ENCODE results near the gene IL20RA. TPM values are rescaled to one million over a fixed set of nuclear protein-coding genes. Genes with fewer than 3 reads are reported as not detected.
A peak's percentile ranks its signal among the peaks of the same experiment; 100 is the strongest.

IL20RA gene, protein sequence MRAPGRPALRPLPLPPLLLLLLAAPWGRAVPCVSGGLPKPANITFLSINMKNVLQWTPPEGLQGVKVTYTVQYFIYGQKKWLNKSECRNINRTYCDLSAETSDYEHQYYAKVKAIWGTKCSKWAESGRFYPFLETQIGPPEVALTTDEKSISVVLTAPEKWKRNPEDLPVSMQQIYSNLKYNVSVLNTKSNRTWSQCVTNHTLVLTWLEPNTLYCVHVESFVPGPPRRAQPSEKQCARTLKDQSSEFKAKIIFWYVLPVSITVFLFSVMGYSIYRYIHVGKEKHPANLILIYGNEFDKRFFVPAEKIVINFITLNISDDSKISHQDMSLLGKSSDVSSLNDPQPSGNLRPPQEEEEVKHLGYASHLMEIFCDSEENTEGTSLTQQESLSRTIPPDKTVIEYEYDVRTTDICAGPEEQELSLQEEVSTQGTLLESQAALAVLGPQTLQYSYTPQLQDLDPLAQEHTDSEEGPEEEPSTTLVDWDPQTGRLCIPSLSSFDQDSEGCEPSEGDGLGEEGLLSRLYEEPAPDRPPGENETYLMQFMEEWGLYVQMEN
- polyA plus RNA-seq (2011; rRNA removed) = 0.09 TPM in 1 of 2 replicates, not detected in the other
- polyA minus RNA-seq (2011; rRNA and poly(A)+ RNA removed) = not detected in 2 replicates

DNA sequence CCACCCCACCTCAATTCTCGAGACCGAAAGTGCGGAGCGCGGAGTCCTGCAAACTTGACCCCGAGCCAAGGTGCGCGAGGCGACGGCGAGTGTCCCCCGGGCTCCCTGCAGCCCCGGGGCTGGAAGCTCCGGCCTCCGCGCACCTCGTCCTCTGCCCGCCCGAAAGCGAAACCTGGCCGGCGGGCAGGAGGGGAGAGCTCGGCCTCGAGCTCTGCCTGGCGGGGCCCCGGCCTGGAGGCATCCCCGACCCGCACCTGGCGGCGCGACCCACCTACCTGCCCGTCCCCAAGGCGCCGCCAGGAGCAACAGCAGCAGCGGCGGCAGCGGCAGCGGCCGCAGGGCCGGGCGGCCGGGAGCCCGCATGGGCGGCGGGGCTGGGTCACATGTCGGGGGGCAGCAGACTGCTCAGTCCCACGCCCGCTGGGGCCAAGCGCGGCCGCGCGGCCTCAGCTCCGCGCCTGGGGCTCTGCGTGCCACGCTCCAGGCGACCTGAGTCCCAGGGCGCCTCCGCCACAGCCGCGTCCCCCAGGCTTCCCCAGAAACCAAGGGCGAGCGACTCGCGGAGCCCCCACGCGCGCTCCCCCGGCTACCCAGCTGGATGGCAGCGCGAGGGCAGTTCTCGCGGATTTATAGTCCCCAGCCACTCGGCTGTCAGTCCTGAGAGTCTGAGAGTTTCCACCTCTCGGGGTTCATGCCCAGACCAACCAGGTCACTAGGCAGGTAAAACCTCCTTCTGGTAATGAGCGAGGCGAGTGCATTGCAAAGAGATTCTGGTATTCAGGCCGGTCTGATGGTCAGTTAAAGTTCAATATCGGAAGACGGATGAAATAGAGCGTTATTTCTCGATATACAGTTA is at the start of gene IL20RA:
Gene IL20RA (minus strand): TSS at position 600 of the 856 bp plus-strand sequence. CDS start 237 bp downstream, at position 363.
- POLR2A ChIA-PET = no interaction called here
- H3K4me3 ChIP-seq (ENCODE audit: low read depth, low read length) = peak within 1 kb of the TSS; percentile 71
- no peak for DNase-seq (ENCODE audit: low read depth, low spot score)
- CTCF ChIA-PET = interaction anchor here (0.7 to 1.6 kb wide), 3 partner anchors 50 to 403 kb away, joined by 3 to 8 read pairs (median 6); no protein-coding TSS in a partner anchor
- TF ChIP-seq, protein P1, sequence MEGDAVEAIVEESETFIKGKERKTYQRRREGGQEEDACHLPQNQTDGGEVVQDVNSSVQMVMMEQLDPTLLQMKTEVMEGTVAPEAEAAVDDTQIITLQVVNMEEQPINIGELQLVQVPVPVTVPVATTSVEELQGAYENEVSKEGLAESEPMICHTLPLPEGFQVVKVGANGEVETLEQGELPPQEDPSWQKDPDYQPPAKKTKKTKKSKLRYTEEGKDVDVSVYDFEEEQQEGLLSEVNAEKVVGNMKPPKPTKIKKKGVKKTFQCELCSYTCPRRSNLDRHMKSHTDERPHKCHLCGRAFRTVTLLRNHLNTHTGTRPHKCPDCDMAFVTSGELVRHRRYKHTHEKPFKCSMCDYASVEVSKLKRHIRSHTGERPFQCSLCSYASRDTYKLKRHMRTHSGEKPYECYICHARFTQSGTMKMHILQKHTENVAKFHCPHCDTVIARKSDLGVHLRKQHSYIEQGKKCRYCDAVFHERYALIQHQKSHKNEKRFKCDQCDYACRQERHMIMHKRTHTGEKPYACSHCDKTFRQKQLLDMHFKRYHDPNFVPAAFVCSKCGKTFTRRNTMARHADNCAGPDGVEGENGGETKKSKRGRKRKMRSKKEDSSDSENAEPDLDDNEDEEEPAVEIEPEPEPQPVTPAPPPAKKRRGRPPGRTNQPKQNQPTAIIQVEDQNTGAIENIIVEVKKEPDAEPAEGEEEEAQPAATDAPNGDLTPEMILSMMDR (IDR thresholded peaks at IDR 0.05; ENCODE audit: low read depth, low read length) = no peak
- no peaks in the 10 kb centered on the region for H3K9me3 ChIP-seq (ENCODE audit: control insufficient read depth, insufficient read depth, low read length)
- H3K27ac ChIP-seq (ENCODE audit: low read depth, low read length) = no peak within 1 kb of the TSS
- H3K27me3 ChIP-seq (ENCODE audit: control insufficient read depth, insufficient read depth, low read length) = peaks cover 20% of the 10 kb centered on the region

DNA sequence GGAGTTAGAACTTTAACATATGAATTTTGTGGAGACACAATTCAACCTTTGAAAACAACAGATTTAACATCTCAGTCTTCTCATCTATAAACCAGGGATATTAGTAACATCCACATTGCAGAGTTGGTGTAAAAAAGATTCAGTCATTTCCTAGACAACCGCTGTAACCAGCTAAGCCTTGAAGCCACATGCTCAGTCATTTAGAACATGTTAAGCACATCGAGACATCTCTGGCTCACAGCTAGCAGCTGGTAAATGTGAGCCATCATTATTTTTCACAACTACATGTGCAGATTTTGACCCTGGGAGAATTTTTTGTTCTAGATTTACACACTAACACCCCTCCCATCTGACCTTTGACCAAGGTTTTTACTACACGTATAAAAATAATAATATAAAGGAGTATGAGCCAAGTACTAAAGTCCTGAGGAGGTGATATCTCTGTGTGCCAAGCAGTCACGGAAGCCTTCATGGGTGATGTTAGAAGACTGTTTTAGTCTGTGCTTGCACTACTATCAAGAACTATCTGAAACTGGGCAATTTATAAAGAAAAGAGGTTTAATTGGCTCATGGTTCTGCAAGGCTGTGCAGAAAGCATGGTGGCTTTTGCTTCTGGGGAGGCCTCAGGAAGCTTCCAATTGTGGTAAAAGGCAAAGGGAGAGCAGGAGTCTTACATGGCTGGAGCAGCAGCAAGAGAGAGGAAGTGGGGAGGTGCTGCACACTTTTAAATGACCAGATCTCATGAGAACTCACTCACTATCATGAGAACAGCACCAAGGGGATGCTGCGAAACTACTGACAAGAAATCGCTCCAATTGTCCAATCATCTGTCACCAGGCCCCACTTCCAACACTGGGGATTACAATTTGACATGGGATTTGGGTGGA is 48.7 kb upstream of the IL20RA start:
- CTCF ChIA-PET = interaction anchor here (0.6 to 5.0 kb wide), 54 partner anchors 8 to 1013 kb away, joined by 3 to 84 read pairs (median 3); partner anchors contain the start of genes IL20RA and PERP
- Histone ChIP-seq H3K27me3 (ENCODE audit: control insufficient read depth, insufficient read depth, low read length) (peaks cover 2% of the 10 kb centered on the region), H3K27ac (ENCODE audit: low read depth, low read length) (no peak overlapping the region), H3K4me3 (ENCODE audit: low read depth, low read length) (no peak overlapping the region), H3K9me3 (ENCODE audit: control insufficient read depth, insufficient read depth, low read length) (no peaks in the 10 kb centered on the region)
- POLR2A ChIA-PET = no interaction called here
- TF ChIP-seq, protein P1 (IDR thresholded peaks at IDR 0.05; ENCODE audit: low read depth, low read length) = no peak
- DNase-seq (ENCODE audit: low read depth, low spot score) = no peak

DNA sequence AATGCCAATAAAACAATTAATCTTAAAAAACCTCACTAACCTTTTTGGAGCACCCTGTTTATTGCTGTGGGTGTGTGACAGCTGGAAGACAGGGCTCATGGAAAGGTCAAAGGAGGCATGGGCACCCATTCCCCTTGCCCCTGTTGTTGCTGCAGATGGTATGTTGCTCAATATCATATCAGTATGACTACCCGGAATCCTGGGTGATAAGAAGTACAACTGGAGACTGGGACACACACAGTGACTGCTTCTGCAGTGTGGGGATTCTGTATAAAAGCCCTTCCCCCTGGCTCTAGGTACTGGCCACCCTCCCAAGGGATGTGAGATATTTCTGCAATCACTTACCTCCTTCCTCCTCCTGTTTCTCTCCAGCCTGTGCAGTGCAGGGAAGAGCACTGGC is 47.3 kb upstream of the IL20RA start:
- TF ChIP-seq, protein P1 (IDR thresholded peaks at IDR 0.05; ENCODE audit: low read depth, low read length) = no peak
- H3K4me3 ChIP-seq (ENCODE audit: low read depth, low read length) = no peak overlapping the region
- ChIA-PET POLR2A (no interaction called here), CTCF (no interaction called here)
- peaks cover 6% of the 10 kb centered on the region for H3K27me3 ChIP-seq (ENCODE audit: control insufficient read depth, insufficient read depth, low read length)
- H3K9me3 ChIP-seq (ENCODE audit: control insufficient read depth, insufficient read depth, low read length) = no peaks in the 10 kb centered on the region
- DNase-seq (ENCODE audit: low read depth, low spot score) = no peak
- H3K27ac ChIP-seq (ENCODE audit: low read depth, low read length) = no peak overlapping the region

DNA sequence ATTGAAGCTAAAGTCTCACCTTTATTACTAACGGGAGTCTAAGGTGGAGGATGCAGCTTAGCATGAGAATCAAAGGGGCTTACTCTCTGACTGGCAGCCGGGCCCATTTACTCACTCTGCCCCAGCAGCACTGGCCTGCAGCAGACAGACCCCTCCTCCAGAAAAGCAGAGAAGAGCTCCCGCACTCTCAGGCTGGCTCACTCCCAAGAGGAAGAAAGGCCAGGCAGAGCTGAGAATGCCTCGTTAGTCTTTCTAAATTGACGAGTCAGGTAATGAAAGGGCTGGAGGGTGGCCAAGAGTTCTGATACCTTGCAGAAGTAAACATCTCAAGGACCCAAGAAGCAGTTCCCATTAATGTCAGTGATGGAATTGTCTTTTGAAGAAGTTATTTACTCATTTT is 44.5 kb upstream of the IL20RA start:
- Histone ChIP-seq H3K27ac (ENCODE audit: low read depth, low read length) (no peak overlapping the region), H3K4me3 (ENCODE audit: low read depth, low read length) (no peak overlapping the region), H3K9me3 (ENCODE audit: control insufficient read depth, insufficient read depth, low read length) (no peaks in the 10 kb centered on the region), H3K27me3 (ENCODE audit: control insufficient read depth, insufficient read depth, low read length) (peaks cover 6% of the 10 kb centered on the region)
- POLR2A ChIA-PET = no interaction called here
- TF ChIP-seq, protein P1 (IDR thresholded peaks at IDR 0.05; ENCODE audit: low read depth, low read length) = no peak
- no peak for DNase-seq (ENCODE audit: low read depth, low spot score)
- CTCF ChIA-PET = interaction anchor here (1.3 to 2.1 kb wide), 2 partner anchors 12 to 225 kb away, joined by 7 to 11 read pairs; no protein-coding TSS in a partner anchor
